H1 (cell line): ENCODE data around the gene EWSR1. TPM values are rescaled to one million over a fixed set of nuclear protein-coding genes. Genes with fewer than 3 reads are reported as not detected.

ENCODE experiments used
- CTCF ChIA-PET: fragments of 300-600 bp; sonication (Branson Sonifier 250); formaldehyde crosslinking; loops from one replicate; lab custom pipeline; 2021; ENCODE audit not compliant: partially characterized antibody; lab: Charles Lee
- POLR2A ChIA-PET: fragments of 300-600 bp; sonication (Branson Sonifier 250); formaldehyde crosslinking; loops from one replicate; lab custom pipeline; 2021; ENCODE audit warnings: inconsistent platforms; ENCODE audit not compliant: partially characterized antibody; lab: Charles Lee
- DNase-seq, 2 experiments: peaks; one replicate each; pipeline versions ENCODE4 v3.0.0 to v3.0.0-alpha.2; 2010 to 2022; ENCODE audit warnings: low spot score in 2 of 2, low read depth in 1 of 2, mixed read lengths in 1 of 2
- FAIRE-seq: peaks from 2 replicates; lab custom pipeline; 2011; peaks lifted over from hg19 to GRCh38; lab: Jason Lieb, UNC
- H2AFZ ChIP-seq: 2 replicates; pipeline ENCODE4 v1.8.1; 2012; ENCODE audit warnings: low read length, inconsistent platforms
- H2AK5ac ChIP-seq: 2 replicates; pipeline ENCODE4 v1.6.1; 2013; ENCODE audit warnings: low read depth, low read length
- H2BK120ac ChIP-seq: replicated peaks from 2 replicates; pipeline ENCODE3; 2013; ENCODE audit warnings: low read depth, low read length, inconsistent platforms
- H2BK12ac ChIP-seq: 2 replicates; pipeline ENCODE4 v1.6.1; 2013; ENCODE audit warnings: low read depth, low read length
- H2BK15ac ChIP-seq: 2 replicates; pipeline ENCODE4 v1.6.1; 2013; ENCODE audit warnings: low read length
- H2BK20ac ChIP-seq: 2 replicates; pipeline ENCODE4 v1.6.1; 2013; ENCODE audit warnings: low read length
- H2BK5ac ChIP-seq: 2 replicates; pipeline ENCODE4 v1.6.1; 2013; ENCODE audit warnings: low read depth, low read length
- H3K14ac ChIP-seq: 2 replicates; pipeline ENCODE4 v1.6.1; 2013; ENCODE audit warnings: inconsistent platforms; ENCODE audit not compliant: insufficient read length
- H3K18ac ChIP-seq: 2 replicates; pipeline ENCODE4 v1.6.1; 2013; ENCODE audit warnings: low read length; ENCODE audit errors: extremely low read depth
- H3K23ac ChIP-seq: 2 replicates; pipeline ENCODE4 v1.6.1; 2013; ENCODE audit warnings: inconsistent platforms; ENCODE audit not compliant: insufficient read length
- H3K23me2 ChIP-seq: 2 replicates; pipeline ENCODE4 v1.6.1; 2013; ENCODE audit warnings: low read depth, low read length
- H3K27ac ChIP-seq: 2 replicates; pipeline ENCODE4 v1.6.1; 2011; ENCODE audit warnings: low read depth, low read length, inconsistent platforms
- H3K27me3 ChIP-seq, 4 experiments: replicated peaks in 1 of 4; 1 replicate in 1 of 4; 2 replicates in 3 of 4; pipeline versions ENCODE4 v1.6.1 to v1.8.1; 2011 to 2013; ENCODE audit warnings: low read length in 3 of 4, mild to moderate bottlenecking in 3 of 4, inconsistent platforms in 2 of 4, mixed read lengths in 2 of 4, moderate library complexity in 1 of 4; ENCODE audit not compliant: control insufficient read depth in 3 of 4, insufficient read depth in 3 of 4; ENCODE audit errors: extremely low read depth in 1 of 4
- H3K36me3 ChIP-seq, 4 experiments: 2 replicates each; pipeline versions ENCODE4 v1.6.1 to v1.8.1; 2011 to 2013; ENCODE audit warnings: mild to moderate bottlenecking in 4 of 4, low read length in 3 of 4, moderate library complexity in 2 of 4, control low read depth in 1 of 4, inconsistent platforms in 1 of 4; ENCODE audit not compliant: insufficient read depth in 4 of 4, control insufficient read depth in 2 of 4
- H3K4ac ChIP-seq: replicated peaks from 2 replicates; pipeline ENCODE3; 2013; ENCODE audit warnings: low read length, low read depth, mixed read lengths, inconsistent platforms; ENCODE audit not compliant: insufficient read length
- H3K4me1 ChIP-seq, 4 experiments: replicated peaks in 1 of 4; 1 replicate in 1 of 4; 2 replicates in 3 of 4; pipeline versions ENCODE4 v1.6.1 to v1.8.1; 2011 to 2013; ENCODE audit warnings: low read length in 3 of 4, inconsistent platforms in 2 of 4, mixed read lengths in 1 of 4; ENCODE audit not compliant: insufficient read depth in 4 of 4, control insufficient read depth in 3 of 4
- H3K4me2 ChIP-seq, 2 experiments: 2 replicates each; pipeline versions ENCODE4 v1.6.1 to v1.8.1; 2011 to 2013; ENCODE audit warnings: low read depth in 2 of 2, low read length in 2 of 2, control low read depth in 1 of 2, inconsistent platforms in 1 of 2, mild to moderate bottlenecking in 1 of 2; ENCODE audit not compliant: insufficient read depth in 1 of 2
- H3K4me3 ChIP-seq, 4 experiments: fragments of 200-600, 300-600 bp in 1 of 4; sonication (generic), shearing (Covaris generic), sonication (Bioruptor Twin) in 1 of 4; 2 replicates each; pipeline versions ENCODE4 v1.5.1 to v1.8.1; 2011 to 2016; ENCODE audit warnings: low read length in 4 of 4, low read depth in 3 of 4, control low read depth in 2 of 4, inconsistent platforms in 2 of 4, mild to moderate bottlenecking in 2 of 4, mixed read lengths in 1 of 4, moderate library complexity in 1 of 4; ENCODE audit not compliant: insufficient read depth in 2 of 4; ENCODE audit errors: extremely low read depth in 1 of 4
- H3K56ac ChIP-seq: replicated peaks from 2 replicates; pipeline ENCODE3; 2013; ENCODE audit warnings: low read depth, mild to moderate bottlenecking, mixed read lengths, low read length, inconsistent platforms; ENCODE audit not compliant: insufficient read length
- H3K79me1 ChIP-seq: 2 replicates; pipeline ENCODE4 v1.6.1; 2013; ENCODE audit warnings: low read depth, low read length, control low read depth
- H3K79me2 ChIP-seq, 2 experiments: 2 replicates each; pipeline versions ENCODE4 v1.6.1 to v1.8.1; 2012 to 2013; ENCODE audit warnings: low read length in 2 of 2, mild to moderate bottlenecking in 2 of 2, inconsistent platforms in 1 of 2; ENCODE audit not compliant: insufficient read depth in 2 of 2, control insufficient read depth in 1 of 2
- H3K9ac ChIP-seq, 4 experiments: replicated peaks in 1 of 4; 1 replicate in 1 of 4; 2 replicates in 3 of 4; pipeline versions ENCODE4 v1.6.1 to v1.8.1; 2011 to 2013; ENCODE audit warnings: low read depth in 3 of 4, low read length in 3 of 4, control low read depth in 2 of 4, mild to moderate bottlenecking in 2 of 4, moderate library complexity in 2 of 4, inconsistent platforms in 1 of 4; ENCODE audit errors: extremely low read depth in 1 of 4
- H3K9me3 ChIP-seq, 2 experiments: 2 replicates each; pipeline versions ENCODE4 v1.6.1 to v1.8.1; 2012 to 2013; ENCODE audit warnings: mild to moderate bottlenecking in 2 of 2, moderate library complexity in 2 of 2, control low read depth in 1 of 2, inconsistent platforms in 1 of 2, low read depth in 1 of 2, low read length in 1 of 2, mixed read lengths in 1 of 2; ENCODE audit not compliant: insufficient read depth in 2 of 2
- H4K20me1 ChIP-seq, 2 experiments: replicated peaks in 1 of 2; 2 replicates each; pipeline versions ENCODE3 to v1.8.1; 2011 to 2013; ENCODE audit warnings: inconsistent platforms in 2 of 2, low read length in 2 of 2, mild to moderate bottlenecking in 1 of 2; ENCODE audit not compliant: insufficient read depth in 2 of 2, control insufficient read depth in 1 of 2
- H4K5ac ChIP-seq: 2 replicates; pipeline ENCODE4 v1.6.1; 2013; ENCODE audit warnings: low read length, low read depth, mixed read lengths, inconsistent platforms; ENCODE audit not compliant: insufficient read length
- H4K8ac ChIP-seq: 2 replicates; pipeline ENCODE4 v1.8.0; 2013; ENCODE audit warnings: mild to moderate bottlenecking, moderate library complexity, low read length, inconsistent platforms; ENCODE audit not compliant: insufficient read depth; ENCODE audit errors: extremely low read depth
- H4K91ac ChIP-seq: replicated peaks from 2 replicates; pipeline ENCODE3; 2013; ENCODE audit warnings: low read length, mixed read lengths, inconsistent platforms; ENCODE audit not compliant: insufficient read length
- CHD1 ChIP-seq: IDR thresholded peaks from 2 replicates; pipeline ENCODE4 v1.6.1; 2012; ENCODE audit warnings: low read depth, low read length, improper control_type of control experiment
- KDM5A ChIP-seq: fragments of 200-600 bp; IDR thresholded peaks from 2 replicates; pipeline ENCODE4 v1.7.1; 2012; ENCODE audit warnings: mild to moderate bottlenecking, low read length, inconsistent platforms, mixed read lengths
- WGBS, 2 experiments: shearing (Covaris generic) in 1 of 2; methylation state at CpG; one replicate each; pipeline versions ENCODE4 v1.1.6 to v1.1.7; 2013 to 2015; ENCODE audit warnings: low lambda C conversion rate in 2 of 2, mixed read lengths in 2 of 2, inconsistent platforms in 1 of 2, low coverage in 1 of 2, missing lambda C conversion rate in 1 of 2; ENCODE audit not compliant: insufficient replicate concordance in 2 of 2, insufficient coverage in 1 of 2, insufficient read length in 1 of 2; ENCODE audit errors: extremely low coverage in 1 of 2, missing lambda C conversion rate in 1 of 2; 5-methylcytosine and 5-hydroxymethylcytosine counted together
- polyA plus RNA-seq, 7 experiments: library from polyadenylated mRNA; depleted of rRNA in 3 of 7; stranded (reverse) in 5 of 7; unstranded in 2 of 7; fragments of >200 nt in 5 of 7; fragments of 200-250 nt in 2 of 7; gene quantifications; 1 replicate in 5 of 7; 2 replicates in 1 of 7; 4 replicates in 1 of 7; pipeline versions ENCODE4 v1.2.1 to v1.2.3, GENCODE V29; 2011 to 2013; ENCODE audit warnings: missing spikeins in 2 of 7, mixed read lengths in 2 of 7
- total RNA-seq: library from RNA; stranded (reverse); fragmentation: NEBNext Ultra II Directional; extraction: Animal tissue kit (Norgen Biotek cat#: 25700); gene quantifications from 2 replicates; pipeline ENCODE4 v1.2.1, GENCODE V29; 2021

Gene EWSR1
- total and polyA plus RNA-seq, 2 of the 8 experiments (the other 6 are each of a cell fraction or from before 2014, with no cell fraction given) = 387 to 930 TPM

DNA sequence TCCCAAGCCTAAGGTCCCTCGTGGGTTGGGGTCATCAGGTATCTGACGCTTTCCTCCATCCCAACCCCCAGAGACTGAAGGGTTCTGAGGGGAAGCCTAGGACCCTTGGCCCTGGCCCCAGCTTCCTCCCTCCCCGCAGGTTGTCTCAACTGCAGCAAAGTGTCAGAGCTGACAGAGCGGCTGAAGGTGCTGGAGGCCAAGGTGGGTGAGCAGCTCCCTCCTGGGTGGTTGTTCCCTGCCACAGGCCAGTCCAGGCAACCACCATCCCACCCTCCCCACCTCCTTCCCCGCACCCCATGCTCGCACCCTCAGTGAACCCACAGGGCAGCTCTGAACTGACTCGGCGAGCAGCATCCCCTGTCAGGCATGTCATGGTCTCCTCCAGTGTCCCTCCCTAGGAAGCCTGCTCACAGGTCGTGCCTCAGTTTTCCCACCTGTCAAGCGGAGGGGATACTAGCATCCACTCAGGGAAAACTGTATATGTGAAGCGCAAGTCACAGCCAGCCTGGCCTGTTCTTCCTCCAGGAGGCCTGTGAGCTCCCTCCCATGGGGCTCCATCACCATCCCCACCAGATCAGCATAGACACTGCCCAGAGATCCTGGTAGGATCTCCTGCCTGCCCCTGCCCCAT, 41.6 kb upstream of the EWSR1 start:
- Histone ChIP-seq H3K23me2 (no peaks in the 10 kb centered on the region), H3K56ac (no peak overlapping the region), H3K18ac (no peak overlapping the region), H3K4ac (no peak overlapping the region), H3K4me1 (peaks cover 0 to 2% (median 0%) of the 10 kb centered on the region in 4 experiments; a peak in 1 of 7 replicates), H3K36me3 (no peaks in the 10 kb centered on the region), H3K23ac (no peak overlapping the region), H3K79me2 (no peaks in the 10 kb centered on the region), H3K27me3 (peaks cover 0 to 5% (median 0%) of the 10 kb centered on the region in 4 experiments; a peak in 2 of 7 replicates), H4K8ac (no peak overlapping the region), H2BK120ac (no peak overlapping the region), H3K14ac (no peak overlapping the region), H4K5ac (no peak overlapping the region), H2BK12ac (no peak overlapping the region), H4K91ac (no peak overlapping the region), H4K20me1 (no peaks in the 10 kb centered on the region), H2AFZ (no peak overlapping the region), H2AK5ac (no peak overlapping the region), H2BK20ac (no peak overlapping the region), H3K4me3 (no peak overlapping the region), H3K9ac (no peak overlapping the region), H2BK15ac (no peak overlapping the region), H3K79me1 (no peaks in the 10 kb centered on the region), H3K9me3 (no peaks in the 10 kb centered on the region), H2BK5ac (no peak overlapping the region), H3K27ac (no peak overlapping the region), H3K4me2 (no peak overlapping the region)
- CTCF ChIA-PET = interaction anchor here (0.6 to 3.8 kb wide), 7 partner anchors 9 to 154 kb away, joined by 3 to 13 read pairs (median 4); no protein-coding TSS in a partner anchor
- DNase-seq = no peak
- POLR2A ChIA-PET = interaction anchor here (0.6 to 2.4 kb wide), 7 partner anchors 9 to 186 kb away, joined by 3 to 11 read pairs (median 3); partner anchors contain the start of gene EWSR1
- FAIRE-seq = no peak
- WGBS, 2 experiments = 92% methylated on average over 8 of the region's 11 CpGs; no CpG with 5 or more reads in 1 of the 2 experiments
- TF ChIP-seq CHD1 (no peak), KDM5A (no peak)
